Fibroblast of peridontal ligament (primary cell): ENCODE data around the gene FAM120A.
A peak's percentile ranks its signal among the peaks of the same experiment; 100 is the strongest.

ENCODE experiments used
- DNase-seq: peaks from one replicate; pipeline ENCODE4 v3.0.0-alpha.2; 2010; ENCODE audit errors: extremely low read depth

Gene FAM120A

GRCh38 chr9:93557366-93558137 lies 106.1 kb downstream of the FAM120A start:
- no peak for DNase-seq

- DNase-seq = no peak
Measured at GRCh38 chr9:93558503-93558902, 107.0 kb downstream of the FAM120A start.

- no peak for DNase-seq
Measured at GRCh38 chr9:93560991-93561390, 109.5 kb downstream of the FAM120A start.

- DNase-seq = no peak
Measured at GRCh38 chr9:93562157-93562556, 110.7 kb downstream of the FAM120A start.

GRCh38 chr9:93565089-93565488 lies 113.6 kb downstream of the FAM120A start:
- no peak for DNase-seq

- peak; percentile 94 for DNase-seq
Measured at GRCh38 chr9:93566408-93567270, 115.2 kb downstream of the FAM120A start.

- peak; percentile 13 for DNase-seq
Measured at GRCh38 chr9:93567271-93567959, 115.9 kb downstream of the FAM120A start.

GRCh38 chr9:93568169-93568568 lies 116.7 kb downstream of the FAM120A start:
- no peak for DNase-seq

GRCh38 chr9:93569621-93570174 lies 118.2 kb downstream of the FAM120A start:
- no peak for DNase-seq

GRCh38 chr9:93572221-93572620 lies 120.7 kb downstream of the FAM120A start:
- no peak for DNase-seq

GRCh38 chr9:93572636-93573515 lies 121.4 kb downstream of the FAM120A start:
- no peak for DNase-seq

- no peak for DNase-seq
Measured at GRCh38 chr9:93573516-93573828, 122.0 kb downstream of the FAM120A start.

- no peak for DNase-seq
Measured at GRCh38 chr9:93574091-93574899, 122.8 kb downstream of the FAM120A start.

GRCh38 chr9:93574900-93575795 lies 123.7 kb downstream of the FAM120A start:
- no peak for DNase-seq

- DNase-seq = peak; percentile 24
Measured at GRCh38 chr9:93575796-93576257, 124.3 kb downstream of the FAM120A start.

GRCh38 chr9:93576258-93577077 lies 125.0 kb downstream of the FAM120A start, which contains the start of gene PHF2:
Gene PHF2, plus strand, starts transcription at chr9:93576584. Its CDS starts 190 bp downstream, at chr9:93576774.
- DNase-seq = no peak

- DNase-seq = no peak
Measured at GRCh38 chr9:93577078-93577974, 125.8 kb downstream of the FAM120A start.
